Naive thymus-derived CD4-positive, alpha-beta T cell (primary cell): ENCODE results near the gene OR2T10. TPM values are rescaled to one million over a fixed set of nuclear protein-coding genes. Genes with fewer than 3 reads are reported as not detected.
"Not testable (repeated sequence)": the region's sequence is repeated elsewhere in the genome, so short reads cannot be mapped to it uniquely, and the experiment has no call there.

Source experiments
- ATAC-seq: fragments of 150-1000 bp; cut with Tn5 transposase; 2 replicates; pipeline ENCODE4 v1.10.0; 2021; ENCODE audit warnings: mild to moderate bottlenecking, moderate library complexity
- CTCF ChIA-PET: fragments of 350-600 bp; sonication (Branson Sonifier 250); formaldehyde crosslinking; loops from one replicate; lab custom pipeline; 2021; ENCODE audit warnings: antibody characterized with exemption; lab: Charles Lee
- POLR2A ChIA-PET: fragments of 350-600 bp; sonication (Branson Sonifier 250); formaldehyde crosslinking; loops from one replicate; lab custom pipeline; 2021; ENCODE audit warnings: antibody characterized with exemption, inconsistent platforms; lab: Charles Lee
- DNase-seq, 9 donors: peaks; one replicate each; pipeline versions ENCODE4 v3.0.0 to v3.0.0-alpha.2; 2020 to 2022; ENCODE audit warnings: mixed read lengths in 1 of 9
- H3K27ac ChIP-seq: one replicate; pipeline ENCODE4 v1.7.0; 2013; ENCODE audit warnings: mild to moderate bottlenecking, low read depth, low read length, moderate library complexity
- H3K27me3 ChIP-seq, 2 donors: one replicate each; pipeline ENCODE4 v1.7.0; 2013; ENCODE audit warnings: low read length in 2 of 2, mild to moderate bottlenecking in 2 of 2, moderate library complexity in 2 of 2; ENCODE audit not compliant: control insufficient read depth in 2 of 2, insufficient read depth in 2 of 2
- H3K36me3 ChIP-seq, 3 experiments: 1 replicate in 2 of 3; 2 replicates in 1 of 3; pipeline ENCODE4 v1.7.0; 2013; ENCODE audit warnings: low read length in 3 of 3, mild to moderate bottlenecking in 3 of 3, moderate library complexity in 1 of 3; ENCODE audit not compliant: insufficient read depth in 3 of 3, control insufficient read depth in 2 of 3
- H3K4me1 ChIP-seq, 2 donors: one replicate each; pipeline ENCODE4 v1.7.0; 2013; ENCODE audit warnings: low read length in 2 of 2, mild to moderate bottlenecking in 2 of 2, moderate library complexity in 1 of 2; ENCODE audit not compliant: control insufficient read depth in 2 of 2, insufficient read depth in 2 of 2
- H3K4me3 ChIP-seq: 2 replicates; pipeline ENCODE4 v1.7.0; 2013; ENCODE audit warnings: mild to moderate bottlenecking, low read length
- H3K9me3 ChIP-seq, 3 experiments: 1 replicate in 2 of 3; 2 replicates in 1 of 3; pipeline ENCODE4 v1.7.0; 2013; ENCODE audit warnings: low read length in 3 of 3; ENCODE audit not compliant: control insufficient read depth in 2 of 3
- H3K27ac Mint-ChIP-seq, 9 donors: one replicate each; pipeline ENCODE4 v1.8.0; 2020 to 2022; ENCODE audit warnings: mixed read lengths in 9 of 9, mild to moderate bottlenecking in 8 of 9, moderate library complexity in 5 of 9, inconsistent platforms in 2 of 9
- H3K27me3 Mint-ChIP-seq, 5 donors: one replicate each; pipeline ENCODE4 v1.8.0; 2021 to 2022; ENCODE audit warnings: mixed read lengths in 5 of 5, mild to moderate bottlenecking in 1 of 5
- H3K36me3 Mint-ChIP-seq, 5 donors: one replicate each; pipeline ENCODE4 v1.8.0; 2020 to 2022; ENCODE audit warnings: mixed read lengths in 5 of 5, mild to moderate bottlenecking in 3 of 5, inconsistent platforms in 1 of 5
- H3K4me1 Mint-ChIP-seq, 7 donors: one replicate each; pipeline ENCODE4 v1.8.0; 2020 to 2022; ENCODE audit warnings: mixed read lengths in 7 of 7, mild to moderate bottlenecking in 3 of 7, inconsistent platforms in 1 of 7
- H3K4me3 Mint-ChIP-seq, 10 donors: one replicate each; pipeline ENCODE4 v1.8.0; 2020 to 2022; ENCODE audit warnings: mild to moderate bottlenecking in 10 of 10, mixed read lengths in 10 of 10, moderate library complexity in 6 of 10, inconsistent platforms in 2 of 10
- H3K9me3 Mint-ChIP-seq, 11 donors: one replicate each; pipeline ENCODE4 v1.8.0; 2020 to 2022; ENCODE audit warnings: mixed read lengths in 11 of 11, mild to moderate bottlenecking in 4 of 11, inconsistent platforms in 1 of 11, moderate library complexity in 1 of 11
- intact Hi-C, 2 donors: fragments of 100-400 bp; cut with micrococcal nuclease; formaldehyde crosslinking; loops; one replicate each; pipeline ENCODE4 v1.15.1; 2023
- polyA plus RNA-seq, 2 donors: library from polyadenylated mRNA; unstranded; fragments of 300-500 nt; fragmentation: Illumina TruSeq; gene quantifications; one replicate each; pipeline ENCODE4 v1.2.3, GENCODE V29; 2021
- total RNA-seq, 6 experiments: library from RNA in 5 of 6; stranded (reverse) in 5 of 6; gene quantifications; 1 replicate in 5 of 6; 2 replicates in 1 of 6; pipeline ENCODE4 v1.2.3 and lab custom pipeline; 2021 to 2026

OR2T10 gene
- total and polyA plus RNA-seq, 7 experiments from 2014 or later: not detected

DNA sequence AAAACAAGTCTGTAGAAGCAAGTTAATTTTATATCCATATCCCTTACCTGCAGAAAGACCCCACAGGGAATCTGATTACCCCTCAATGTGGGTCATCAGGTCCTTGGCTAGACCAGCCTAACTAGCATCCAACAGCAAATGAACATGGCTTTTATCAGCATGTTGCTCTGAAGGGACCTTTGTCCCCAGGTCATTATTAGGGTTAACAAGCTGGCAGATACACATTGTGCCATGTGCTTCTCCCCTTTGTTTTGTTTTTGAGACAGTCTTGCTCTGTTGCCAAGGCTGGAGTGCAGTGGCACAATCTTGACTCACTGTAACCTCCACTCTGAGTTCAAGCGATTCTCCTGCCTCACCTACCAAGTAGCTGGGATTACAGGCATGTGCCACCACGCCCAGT is 37.5 kb upstream of the OR2T10 start, which contains the start of gene OR2T11:
Gene OR2T11 (minus strand): TSS at position 101 of the 400 bp plus-strand sequence. CDS start 7,963 bp downstream, outside the sequence.
- ATAC-seq, H3K4me1 Mint-ChIP-seq, H3K27ac Mint-ChIP-seq, H3K9me3 ChIP-seq, H3K4me1 ChIP-seq, H3K27me3 ChIP-seq, CTCF ChIA-PET, DNase-seq, H3K36me3 Mint-ChIP-seq, H3K27me3 Mint-ChIP-seq, H3K9me3 Mint-ChIP-seq, H3K27ac ChIP-seq, H3K36me3 ChIP-seq, H3K4me3 ChIP-seq, POLR2A ChIA-PET, H3K4me3 Mint-ChIP-seq: not testable (repeated sequence)
- intact Hi-C loops: loop anchor here in 1 of 2 donors (5.0 kb wide), 1 partner anchor 178 kb away; no protein-coding TSS in a partner anchor

DNA sequence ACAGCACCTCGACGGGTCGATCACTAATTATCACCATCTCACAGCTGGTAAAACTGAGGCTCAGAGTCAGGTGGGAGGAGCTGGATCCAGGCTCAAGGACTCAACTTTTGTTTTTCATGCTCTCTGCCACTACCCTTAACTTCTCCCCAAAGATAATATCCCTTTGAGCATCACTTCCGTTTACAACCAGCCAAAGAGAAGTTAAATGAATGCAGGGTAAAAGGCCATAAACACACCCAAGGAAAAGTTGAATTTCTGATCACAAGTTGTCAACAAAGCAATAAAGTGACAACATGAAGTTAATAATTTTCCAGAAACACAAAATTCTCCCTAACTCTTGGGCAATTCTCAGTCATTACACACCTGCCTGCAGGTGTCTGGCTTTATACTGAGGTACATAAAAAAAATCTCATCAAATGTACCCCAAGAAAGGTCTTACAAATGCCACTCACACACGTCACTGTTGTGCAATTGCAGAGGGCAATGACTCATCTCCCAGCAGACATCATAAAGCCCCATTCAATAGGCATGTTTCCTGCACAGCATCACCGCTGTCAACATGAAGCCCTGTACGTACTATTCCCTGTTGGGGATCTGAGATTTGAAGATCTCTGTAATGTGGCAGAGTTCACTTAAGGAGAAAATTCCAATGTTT is 34.0 kb upstream of the OR2T10 start:
- H3K4me1 Mint-ChIP-seq: no peaks in the 10 kb centered on the region
- peak; percentile 40 for ATAC-seq
- H3K27ac ChIP-seq: no peak overlapping the region
- H3K9me3 Mint-ChIP-seq: no peaks in the 10 kb centered on the region
- no peak overlapping the region for H3K27ac Mint-ChIP-seq
- POLR2A ChIA-PET: no interaction called here
- CTCF ChIA-PET: no interaction called here
- peaks cover 0 to 4% (median 0%) of the 10 kb centered on the region in 5 donors for H3K27me3 Mint-ChIP-seq
- no peaks in the 10 kb centered on the region for H3K27me3 ChIP-seq
- H3K4me1 ChIP-seq: no peaks in the 10 kb centered on the region
- no peak overlapping the region for H3K4me3 ChIP-seq
- intact Hi-C loops: loop anchor here in 1 of 2 donors (5.0 kb wide), 1 partner anchor 174 kb away; no protein-coding TSS in a partner anchor
- H3K9me3 ChIP-seq: no peaks in the 10 kb centered on the region
- H3K4me3 Mint-ChIP-seq: no peak overlapping the region
- DNase-seq: no peak
- H3K36me3 Mint-ChIP-seq: no peaks in the 10 kb centered on the region
- no peaks in the 10 kb centered on the region for H3K36me3 ChIP-seq

DNA sequence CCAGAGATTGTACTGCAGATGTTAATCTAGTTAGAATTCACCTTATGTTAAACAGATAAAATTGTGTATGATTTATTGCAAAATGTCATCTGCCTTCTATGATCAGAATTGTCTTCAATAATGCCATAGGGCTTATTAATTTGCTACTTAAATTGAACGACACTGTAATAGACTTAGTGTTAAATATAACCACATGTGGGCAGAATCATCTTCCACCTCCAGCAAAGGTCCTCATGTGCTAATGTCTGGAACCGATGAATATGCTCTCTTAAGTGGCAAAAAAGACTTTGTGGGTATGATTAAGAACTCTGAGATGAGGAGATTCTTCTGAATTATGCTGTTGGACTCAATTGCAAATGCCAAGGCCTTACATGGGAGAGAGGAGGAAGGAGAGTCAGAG is 33.1 kb upstream of the OR2T10 start:
- Histone ChIP-seq H3K27ac (no peak overlapping the region), H3K4me3 (no peak overlapping the region), H3K4me1 (no peaks in the 10 kb centered on the region), H3K27me3 (no peaks in the 10 kb centered on the region), H3K36me3 (no peaks in the 10 kb centered on the region), H3K9me3 (no peaks in the 10 kb centered on the region)
- no peak overlapping the region for H3K27ac Mint-ChIP-seq
- H3K4me1 Mint-ChIP-seq: no peaks in the 10 kb centered on the region
- no peak overlapping the region for H3K4me3 Mint-ChIP-seq
- ChIA-PET POLR2A (no interaction called here), CTCF (interaction anchor here (1.3 kb wide), 1 partner anchor 13 kb away, joined by 4 read pairs; no protein-coding TSS in a partner anchor)
- ATAC-seq (no peak), DNase-seq (no peak)
- H3K36me3 Mint-ChIP-seq: no peaks in the 10 kb centered on the region
- no peaks in the 10 kb centered on the region for H3K9me3 Mint-ChIP-seq
- intact Hi-C loops: loop anchor here in 1 of 2 donors (5.0 kb wide), 1 partner anchor 173 kb away; no protein-coding TSS in a partner anchor
- H3K27me3 Mint-ChIP-seq: peaks cover 0 to 4% (median 0%) of the 10 kb centered on the region in 5 donors

DNA sequence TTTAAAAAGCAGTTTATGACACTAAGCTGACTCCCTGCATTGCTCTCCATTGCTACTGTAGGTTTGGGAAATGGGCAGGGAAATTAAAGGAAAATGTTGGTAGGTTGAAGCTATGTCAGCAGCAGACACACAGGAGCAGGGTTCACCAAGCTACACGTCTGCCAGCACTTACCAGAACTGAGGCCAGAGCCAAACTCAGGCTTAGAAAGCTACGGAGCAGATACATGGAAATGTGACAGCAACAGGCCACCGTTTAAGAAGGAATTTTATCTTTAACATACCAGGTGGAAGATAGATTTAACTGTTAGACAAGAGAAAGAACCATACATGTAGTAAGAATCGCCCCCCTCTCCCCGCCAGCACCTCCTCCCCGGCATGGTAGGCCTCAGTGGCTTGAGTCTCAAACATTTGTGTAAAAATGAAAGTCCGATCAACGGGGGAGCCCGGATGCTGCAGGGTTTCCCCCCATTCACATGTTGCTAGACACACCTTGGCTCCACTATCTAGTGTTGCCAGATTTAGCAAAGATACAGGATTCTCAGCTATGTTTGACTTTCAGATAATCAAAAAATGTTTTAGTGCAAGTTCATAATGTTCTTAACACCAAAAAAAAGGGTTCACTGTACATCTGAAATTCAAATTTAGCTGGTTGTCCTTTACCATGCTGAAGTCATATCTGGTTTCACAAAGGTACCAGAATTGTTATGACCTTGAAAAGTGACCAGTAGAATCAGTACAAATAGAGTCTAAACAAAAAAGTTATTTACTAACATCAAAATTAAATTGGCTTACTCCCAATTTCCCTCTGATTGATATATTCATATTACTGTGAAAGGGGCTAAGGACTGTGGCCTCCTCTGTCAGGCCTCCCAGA is 30.7 kb upstream of the OR2T10 start:
- no peaks in the 10 kb centered on the region for H3K9me3 ChIP-seq
- H3K9me3 Mint-ChIP-seq: no peaks in the 10 kb centered on the region
- H3K27me3 ChIP-seq: no peaks in the 10 kb centered on the region
- no peak overlapping the region for H3K27ac ChIP-seq
- H3K27ac Mint-ChIP-seq: no peak overlapping the region
- no peaks in the 10 kb centered on the region for H3K36me3 Mint-ChIP-seq
- H3K4me3 ChIP-seq: no peak overlapping the region
- DNase-seq (no peak), ATAC-seq (no peak)
- POLR2A ChIA-PET: no interaction called here
- H3K4me1 ChIP-seq: peaks cover 0 to 6% of the 10 kb centered on the region in 2 donors
- intact Hi-C loops: no loop called here
- H3K4me1 Mint-ChIP-seq: no peaks in the 10 kb centered on the region
- no peaks in the 10 kb centered on the region for H3K36me3 ChIP-seq
- H3K27me3 Mint-ChIP-seq: peaks cover 0 to 4% (median 0%) of the 10 kb centered on the region in 5 donors
- no peak overlapping the region for H3K4me3 Mint-ChIP-seq
- CTCF ChIA-PET: no interaction called here

DNA sequence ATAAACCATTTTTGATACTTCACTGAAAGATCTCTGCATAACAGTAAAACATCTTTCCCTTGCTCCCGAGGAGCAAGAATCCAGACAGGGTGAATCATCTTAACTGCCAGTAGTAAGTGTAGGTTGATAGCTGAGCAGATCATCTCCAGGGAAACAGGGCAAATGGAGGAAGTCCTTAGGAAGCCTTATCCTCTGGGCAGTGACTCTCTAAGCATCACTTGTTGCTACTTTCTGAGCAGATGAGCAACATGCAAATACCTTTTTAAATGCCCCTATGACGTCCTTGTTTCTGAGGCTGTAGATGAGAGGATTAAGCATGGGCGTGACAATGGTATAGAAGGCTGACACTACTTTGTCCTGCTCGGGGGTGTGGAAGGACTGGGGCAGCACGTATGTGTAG is 28.5 kb upstream of the OR2T10 start:
- Histone ChIP-seq H3K27ac (no peak overlapping the region), H3K4me3 (no peak overlapping the region), H3K36me3 (no peaks in the 10 kb centered on the region), H3K9me3 (no peaks in the 10 kb centered on the region), H3K27me3 (no peaks in the 10 kb centered on the region), H3K4me1 (peaks cover 0 to 6% of the 10 kb centered on the region in 2 donors)
- H3K9me3 Mint-ChIP-seq: no peaks in the 10 kb centered on the region
- no peak for ATAC-seq
- no peak overlapping the region for H3K27ac Mint-ChIP-seq
- H3K27me3 Mint-ChIP-seq: peaks cover 0 to 6% (median 0%) of the 10 kb centered on the region in 5 donors
- POLR2A ChIA-PET: no interaction called here
- peaks cover 0 to 4% (median 0%) of the 10 kb centered on the region in 7 donors for H3K4me1 Mint-ChIP-seq
- H3K36me3 Mint-ChIP-seq: no peaks in the 10 kb centered on the region
- CTCF ChIA-PET: no interaction called here
- intact Hi-C loops: no loop called here
- no peak overlapping the region for H3K4me3 Mint-ChIP-seq
- no peak for DNase-seq

DNA sequence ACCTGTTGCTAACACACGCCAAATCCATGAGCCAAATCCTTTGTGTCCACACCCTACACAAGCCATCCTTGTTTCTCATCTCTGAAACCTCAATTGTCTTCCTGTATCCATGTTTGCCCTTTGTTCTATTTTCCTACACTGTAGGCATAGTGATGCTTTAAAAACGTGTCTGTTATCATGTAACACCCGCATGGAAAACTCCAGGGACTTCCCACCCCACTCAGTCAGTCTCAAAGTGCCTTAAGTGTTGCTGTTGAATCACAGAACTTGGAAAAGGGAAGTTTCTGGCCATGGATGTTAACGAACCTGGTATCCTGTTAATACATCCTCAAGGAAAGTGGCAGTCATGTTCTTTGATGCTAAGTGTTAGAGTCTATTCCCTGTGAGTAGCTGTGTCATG is 27.7 kb upstream of the OR2T10 start:
- POLR2A ChIA-PET: no interaction called here
- H3K27ac Mint-ChIP-seq: no peak overlapping the region
- DNase-seq (no peak), ATAC-seq (no peak)
- Histone ChIP-seq H3K36me3 (no peaks in the 10 kb centered on the region), H3K9me3 (no peaks in the 10 kb centered on the region), H3K4me3 (no peak overlapping the region), H3K27me3 (no peaks in the 10 kb centered on the region), H3K4me1 (peaks cover 0 to 6% of the 10 kb centered on the region in 2 donors), H3K27ac (no peak overlapping the region)
- CTCF ChIA-PET: no interaction called here
- no peaks in the 10 kb centered on the region for H3K36me3 Mint-ChIP-seq
- intact Hi-C loops: no loop called here
- peaks cover 0 to 3% (median 0%) of the 10 kb centered on the region in 5 donors for H3K27me3 Mint-ChIP-seq
- H3K4me1 Mint-ChIP-seq: peaks cover 0 to 4% (median 0%) of the 10 kb centered on the region in 7 donors
- H3K4me3 Mint-ChIP-seq: no peak overlapping the region
- H3K9me3 Mint-ChIP-seq: no peaks in the 10 kb centered on the region
